Limb (tissue), 2 donors: Measurements from ENCODE around the gene FAM81A.
A peak's percentile ranks its signal among the peaks of the same experiment; 100 is the strongest.
"Not testable (repeated sequence)": the region's sequence is repeated elsewhere in the genome, so short reads cannot be mapped to it uniquely, and the experiment has no call there.

Experiments used
- DNase-seq, 2 donors: peaks; one replicate each; pipeline ENCODE4 v3.0.0-alpha.2; 2016; ENCODE audit errors: extremely low spot score in 2 of 2

FAM81A gene

GRCh38 chr15:59424616-59425015 is 13.4 kb upstream of the FAM81A start:
- DNase-seq, result no peak

GRCh38 chr15:59428898-59429297 is 9.1 kb upstream of the FAM81A start:
- not testable (repeated sequence) for DNase-seq

DNA sequence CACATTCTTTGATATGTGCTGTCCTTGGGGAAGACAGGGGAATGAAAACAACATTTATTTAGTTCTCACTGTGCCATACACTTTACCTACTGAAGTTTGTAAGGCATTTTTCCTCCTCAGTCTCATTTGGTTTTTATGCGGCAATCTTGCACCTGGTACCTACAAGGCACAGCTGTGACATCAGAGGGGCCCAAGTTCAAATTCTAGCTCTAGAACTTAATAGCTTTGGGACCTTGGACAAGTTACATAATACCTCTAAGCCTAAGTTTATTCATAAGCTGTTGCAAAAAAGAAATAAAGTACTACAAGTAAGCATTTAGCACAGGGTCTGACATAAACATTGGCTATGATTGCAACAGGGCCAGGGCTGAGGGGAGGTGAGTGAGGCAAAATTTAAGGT is 5.6 kb upstream of the FAM81A start:
- DNase-seq, result no peak

GRCh38 chr15:59434481-59434880 is 3.5 kb upstream of the FAM81A start:
- no peak for DNase-seq

DNA sequence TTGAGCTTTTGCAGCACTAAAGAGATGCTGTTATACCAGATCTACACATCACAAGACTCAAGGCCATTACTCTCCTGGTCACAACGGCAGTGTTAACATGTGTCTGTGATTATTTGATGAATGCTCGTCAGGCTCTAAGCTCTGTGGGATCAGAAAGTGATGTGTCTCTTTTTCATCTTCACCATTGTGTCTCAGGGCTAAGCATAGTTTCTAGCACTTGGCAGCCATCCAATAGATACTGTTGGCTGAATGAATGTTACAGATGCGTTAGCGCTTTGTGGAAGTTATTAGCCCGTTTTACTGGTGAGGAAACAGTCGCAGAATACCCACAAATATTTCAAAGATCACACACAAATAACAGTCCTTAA is 1.2 kb upstream of the FAM81A start:
- no peak for DNase-seq

GRCh38 chr15:59437142-59437816 is 707 bp upstream of the FAM81A start:
- peak in 1 of 2 donors; percentile 32 for DNase-seq

GRCh38 chr15:59438625-59439290 is 772 bp downstream of the FAM81A start:
- DNase-seq, result no peak

DNA sequence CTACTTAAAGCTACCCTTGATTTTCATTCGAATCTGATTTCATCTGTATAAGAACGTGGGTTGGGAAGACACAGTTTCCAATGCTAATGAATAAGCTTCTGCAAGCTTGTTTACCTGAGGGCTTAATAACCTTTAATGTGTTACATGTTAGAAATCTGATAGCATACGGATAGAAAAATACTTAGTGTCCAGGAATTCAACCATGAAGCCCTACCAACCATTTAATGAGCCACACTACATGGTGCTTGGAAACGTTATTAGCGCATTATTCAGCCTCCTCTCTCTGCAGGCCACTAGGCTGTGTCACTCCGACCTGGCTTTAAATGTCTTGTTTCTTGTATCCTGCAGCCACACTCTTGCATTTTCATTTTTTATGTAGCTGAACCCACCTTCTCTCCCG is 1.6 kb downstream of the FAM81A start:
- no peak for DNase-seq

DNA sequence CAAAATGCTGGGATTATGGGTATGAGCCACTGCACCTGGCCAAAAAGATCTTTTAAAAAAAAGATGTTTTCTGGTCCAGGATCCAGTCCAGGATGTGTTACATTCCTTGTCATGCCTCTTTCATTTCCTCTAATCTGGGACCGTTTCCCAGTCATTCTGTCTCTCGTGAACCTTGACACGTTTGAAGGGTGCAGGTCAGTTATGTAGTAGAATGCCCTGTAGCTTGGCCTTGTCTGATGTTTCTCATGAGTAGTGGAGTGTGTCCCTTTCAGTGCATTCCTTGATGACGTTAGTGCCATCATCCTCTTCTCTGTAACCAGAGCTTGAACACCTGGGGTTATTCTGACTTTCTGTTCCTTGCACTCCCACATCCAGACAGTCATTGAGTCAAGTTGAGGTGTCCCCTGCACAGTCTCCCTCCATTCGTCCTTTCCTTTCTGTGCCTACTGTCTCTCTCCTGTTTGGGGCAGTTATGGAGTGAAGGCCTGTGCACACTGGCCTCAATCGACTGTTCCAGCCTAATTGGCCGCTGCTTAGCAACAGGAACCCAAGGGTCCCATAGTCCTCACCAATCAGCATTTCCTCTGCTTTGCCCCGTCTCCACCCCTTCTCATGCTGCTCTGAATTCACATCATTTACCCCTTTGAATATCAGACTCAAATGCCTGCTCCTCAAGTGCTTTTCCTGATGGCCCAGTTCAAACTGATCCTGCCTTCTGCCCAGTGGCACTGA is 5.5 kb downstream of the FAM81A start:
- DNase-seq, result no peak

- no peak for DNase-seq
Observed at GRCh38 chr15:59444081-59444835, 6.3 kb downstream of the FAM81A start.

- no peak for DNase-seq
Observed at GRCh38 chr15:59444980-59445545, 7.1 kb downstream of the FAM81A start.

DNA sequence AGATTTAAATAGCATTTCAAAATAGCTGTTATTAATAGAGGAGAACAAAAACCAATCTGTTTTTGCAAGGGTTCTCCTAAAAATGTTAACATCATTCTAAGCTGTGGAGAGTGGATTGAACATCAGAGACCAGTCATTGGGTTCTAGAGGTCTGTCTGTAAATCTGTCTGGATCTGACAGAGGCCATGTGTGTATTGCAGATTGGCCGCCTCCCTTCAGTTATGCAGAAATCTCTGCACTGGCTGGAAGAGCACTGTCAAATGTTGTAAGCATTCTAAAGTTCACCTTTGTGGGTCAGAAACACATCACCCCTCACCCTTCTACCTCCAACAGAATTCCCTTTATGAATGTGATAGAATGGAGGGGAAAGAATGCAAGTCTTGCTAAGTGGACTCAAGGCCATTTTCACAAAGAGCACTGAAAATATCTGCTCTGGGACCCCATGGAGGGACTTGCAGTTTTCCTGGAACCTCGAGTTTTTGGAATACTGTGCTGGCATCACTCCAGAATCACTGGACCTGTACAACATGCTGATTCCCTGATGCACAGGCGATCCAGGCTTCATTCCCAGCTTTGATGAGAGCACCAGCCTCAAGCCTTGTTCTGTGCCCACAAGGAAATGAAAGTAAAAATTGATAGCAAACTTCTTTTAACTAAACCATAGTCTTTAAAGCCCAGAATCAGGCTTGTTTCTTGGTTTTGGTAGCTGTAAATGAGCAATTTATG is 8.4 kb downstream of the FAM81A start:
- DNase-seq, result no peak

DNA sequence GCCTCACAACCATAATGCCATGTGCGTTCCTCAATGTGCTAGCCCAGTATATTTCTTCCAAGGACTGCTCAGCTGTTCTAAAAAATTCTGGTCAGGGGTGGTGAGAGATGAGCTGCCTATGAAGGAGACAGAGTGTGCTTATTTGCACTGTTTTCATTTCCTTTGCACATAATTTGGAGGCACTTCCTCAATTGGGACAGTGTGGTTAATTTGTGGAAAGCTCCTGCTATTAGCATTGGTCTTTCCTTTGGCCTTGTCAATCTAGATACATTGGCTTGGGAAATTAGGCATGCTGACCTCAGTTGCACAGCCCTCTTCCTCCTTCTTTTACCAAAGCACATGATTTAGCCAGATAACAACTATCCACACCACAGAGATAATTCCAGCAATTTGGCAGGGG is 9.4 kb downstream of the FAM81A start:
- DNase-seq, result no peak

DNA sequence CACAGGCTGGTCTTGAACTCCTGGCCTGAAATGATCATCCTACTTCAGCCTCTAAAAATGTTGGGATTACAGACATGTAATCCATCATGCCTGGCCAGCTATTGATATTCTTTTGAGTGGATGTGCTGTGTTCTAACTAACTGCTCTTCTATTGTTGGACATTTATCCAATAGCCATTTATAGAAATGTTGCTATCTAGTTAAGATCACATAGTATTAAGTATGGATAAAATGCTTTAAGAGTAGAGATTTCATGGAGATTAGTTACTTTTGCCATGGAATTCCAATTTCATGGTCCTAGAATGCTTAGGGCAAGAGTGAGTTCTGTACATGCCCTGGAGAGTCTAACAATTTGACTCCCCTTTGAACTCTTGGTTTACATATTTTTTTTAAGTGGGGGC is 10.9 kb downstream of the FAM81A start:
- DNase-seq, result no peak

DNA sequence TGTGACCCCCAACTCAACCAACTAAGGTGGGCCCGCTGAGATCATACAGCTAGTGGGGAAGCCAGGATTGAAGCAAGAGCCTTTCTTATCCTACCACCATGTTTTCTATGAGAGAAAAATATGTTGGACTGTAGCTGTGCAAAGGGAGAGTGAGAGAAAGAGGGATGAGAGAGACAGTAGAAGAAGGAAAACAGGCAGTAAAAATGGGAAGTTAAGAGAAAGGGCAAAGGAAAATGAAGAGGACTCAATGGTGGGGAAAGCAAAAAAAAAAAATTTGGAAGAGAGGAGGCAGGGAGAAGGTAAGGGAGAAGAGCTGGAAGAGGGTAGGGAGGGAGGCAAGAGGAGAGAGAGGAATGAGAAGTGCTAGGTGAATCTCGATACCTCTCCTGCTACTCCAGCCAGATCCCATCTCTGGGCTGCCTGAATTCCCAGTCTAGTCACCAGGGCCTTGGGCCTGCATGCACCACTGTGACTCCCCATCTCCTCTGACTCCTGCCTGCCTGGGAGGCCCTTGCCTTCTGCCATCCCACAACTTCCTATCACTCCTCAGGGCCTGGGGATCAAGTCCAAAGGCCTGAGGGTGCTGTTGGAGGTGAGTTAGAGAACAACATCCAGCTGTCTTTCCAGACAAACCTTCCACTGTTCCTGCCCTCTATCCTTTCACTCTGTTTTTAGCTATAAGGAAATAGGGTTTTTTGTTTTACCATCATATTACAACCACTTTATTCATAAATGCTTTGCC is 15.7 kb downstream of the FAM81A start:
- no peak for DNase-seq

- no peak for DNase-seq
Observed at GRCh38 chr15:59456114-59456513, 18.1 kb downstream of the FAM81A start.

DNA sequence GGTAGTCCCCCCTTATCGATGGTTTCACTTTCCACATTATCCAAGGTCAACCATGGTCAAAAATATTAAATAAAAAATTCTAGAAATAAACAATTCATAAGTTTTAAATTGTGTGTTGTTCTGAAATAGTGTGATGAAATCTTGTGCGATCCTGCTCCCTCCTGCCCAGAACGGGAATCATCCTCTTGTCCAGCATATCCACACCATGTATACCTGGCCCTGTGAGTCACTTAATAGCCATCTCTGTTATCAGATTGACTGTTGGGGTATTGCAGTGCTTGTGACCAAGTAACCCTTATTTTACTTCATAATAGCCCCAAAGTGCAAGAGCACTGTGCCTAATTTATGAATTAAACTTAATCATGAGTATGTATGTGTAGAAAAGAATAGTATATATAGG is 19.1 kb downstream of the FAM81A start:
- DNase-seq, result no peak

DNA sequence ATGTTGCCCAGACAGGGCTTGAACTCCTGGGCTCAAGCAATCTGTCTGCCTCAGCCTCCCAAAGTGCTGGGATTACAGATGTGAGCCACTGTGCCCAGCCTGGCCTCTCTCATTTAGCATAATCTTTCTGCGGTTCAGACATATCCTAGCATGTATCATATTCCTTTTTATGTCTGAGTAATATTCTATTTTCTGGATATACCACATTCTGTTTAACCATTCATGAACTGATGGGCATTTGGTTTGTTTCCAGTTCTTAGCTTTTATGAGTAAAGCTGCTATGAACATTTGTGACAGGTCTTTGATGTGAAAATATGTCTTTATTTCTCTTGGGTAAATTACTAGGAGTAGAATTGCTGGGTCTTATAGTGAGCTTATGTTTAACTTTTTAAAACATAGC is 23.5 kb downstream of the FAM81A start:
- DNase-seq, result no peak

- no peak for DNase-seq
Observed at GRCh38 chr15:59473226-59473625, 35.2 kb downstream of the FAM81A start.

- not testable (repeated sequence) for DNase-seq
Observed at GRCh38 chr15:59475161-59475560, 37.2 kb downstream of the FAM81A start.
